Natural killer cell treated with Interleukin-12 subunit alpha and Interleukin-12 subunit beta and Interleukin-15 and Interleukin-18, amount 100 ng/mL, for 72 hours (primary cell): ENCODE measurements around the gene APC. TPM values are rescaled to one million over a fixed set of nuclear protein-coding genes. Genes with fewer than 3 reads are reported as not detected.
A peak's percentile ranks its signal among the peaks of the same experiment; 100 is the strongest.
"Not testable (repeated sequence)": the region's sequence is repeated elsewhere in the genome, so short reads cannot be mapped to it uniquely, and the experiment has no call there.

Source experiments
- ATAC-seq, 2 donors: fragments of 150-1000 bp; cut with Tn5 transposase in 1 of 2; sonication (Bioruptor Pico), chemical (Tn5 transposase) in 1 of 2; 2 replicates each; pipeline ENCODE4 v1.10.0; 2021
- DNase-seq: peaks from one replicate; pipeline ENCODE4 v3.0.0; 2022; ENCODE audit warnings: low spot score
- H3K27ac Mint-ChIP-seq, 2 donors: 1 replicate in 1 of 2; 2 replicates in 1 of 2; pipeline ENCODE4 v1.8.0; 2022; ENCODE audit warnings: mixed read lengths in 2 of 2, mild to moderate bottlenecking in 1 of 2, moderate library complexity in 1 of 2
- H3K27me3 Mint-ChIP-seq, 2 donors: 1 replicate in 1 of 2; 2 replicates in 1 of 2; pipeline ENCODE4 v1.8.0; 2022; ENCODE audit warnings: mixed read lengths in 2 of 2
- H3K36me3 Mint-ChIP-seq: one replicate; pipeline ENCODE4 v1.8.0; 2022; ENCODE audit warnings: mixed read lengths
- H3K4me1 Mint-ChIP-seq, 2 donors: 1 replicate in 1 of 2; 2 replicates in 1 of 2; pipeline ENCODE4 v1.8.0; 2022; ENCODE audit warnings: low read depth in 2 of 2, mixed read lengths in 2 of 2, mild to moderate bottlenecking in 1 of 2
- H3K4me3 Mint-ChIP-seq: one replicate; pipeline ENCODE4 v1.8.0; 2022; ENCODE audit warnings: mixed read lengths
- H3K9me3 Mint-ChIP-seq: 2 replicates; pipeline ENCODE4 v1.8.0; 2022; ENCODE audit warnings: mixed read lengths
- total RNA-seq, 2 donors: library from RNA; stranded (reverse); gene quantifications; one replicate each; pipeline ENCODE4 v1.2.3, GENCODE V29; 2022

Gene APC
- total RNA-seq, 2 donors from 2014 or later, result 31.8 to 38.5 TPM

DNA sequence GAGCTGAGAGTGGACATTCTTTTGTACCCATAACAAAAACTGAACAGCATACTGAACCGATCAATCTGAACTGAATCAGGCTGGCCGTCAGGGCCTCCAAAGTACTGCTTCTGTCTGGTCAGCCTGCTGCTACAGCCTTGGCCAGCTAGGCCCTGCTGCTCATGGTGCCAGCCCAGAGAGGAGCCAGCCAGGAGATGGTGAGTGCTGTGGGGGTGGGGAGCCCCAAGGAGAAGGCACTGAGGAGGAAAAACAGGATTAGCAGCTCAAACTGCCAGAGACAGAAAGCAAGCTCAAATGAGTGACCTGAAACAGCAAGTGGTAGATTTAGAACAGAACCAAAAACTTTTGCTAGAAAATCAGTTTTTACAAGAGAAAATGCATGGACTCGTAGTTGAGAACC lies 147.3 kb downstream of the APC start:
- DNase-seq, result no peak
- peaks cover 12% of the 10 kb centered on the region for H3K36me3 Mint-ChIP-seq
- H3K4me3 Mint-ChIP-seq, result no peak overlapping the region
- no peak for ATAC-seq
- H3K4me1 Mint-ChIP-seq, result peaks cover 14 to 27% of the 10 kb centered on the region in 2 donors
- H3K27me3 Mint-ChIP-seq, result no peaks in the 10 kb centered on the region
- H3K27ac Mint-ChIP-seq, result no peak overlapping the region
- no peaks in the 10 kb centered on the region for H3K9me3 Mint-ChIP-seq

DNA sequence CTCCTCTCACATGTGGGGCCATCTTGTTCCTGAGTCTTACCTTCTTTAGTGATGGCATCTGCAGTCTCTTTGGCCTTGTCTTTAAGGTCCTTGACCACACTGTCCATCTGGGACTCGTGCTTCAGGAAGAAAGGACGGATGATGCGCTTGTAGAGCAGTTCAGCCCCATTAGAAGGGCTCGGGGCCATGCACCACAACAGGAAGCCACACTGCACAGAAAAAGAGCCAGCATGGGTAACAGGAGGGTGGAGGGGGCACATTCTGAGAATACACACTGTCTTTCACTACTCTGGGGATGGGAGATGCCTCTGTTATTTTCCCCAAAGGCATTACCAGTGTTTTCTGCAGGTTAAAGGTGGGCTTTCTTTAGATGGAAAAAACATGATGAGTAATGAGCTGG lies 149.3 kb downstream of the APC start:
- peaks cover 20 to 28% of the 10 kb centered on the region in 2 donors for H3K4me1 Mint-ChIP-seq
- no peak for DNase-seq
- no peaks in the 10 kb centered on the region for H3K27me3 Mint-ChIP-seq
- peak overlapping the region; percentile 24 for H3K4me3 Mint-ChIP-seq
- H3K27ac Mint-ChIP-seq, result peak overlapping the region; percentile 42 to 62
- no peaks in the 10 kb centered on the region for H3K9me3 Mint-ChIP-seq
- peak in 1 of 2 donors; percentile 65 for ATAC-seq
- peaks cover 18% of the 10 kb centered on the region for H3K36me3 Mint-ChIP-seq

DNA sequence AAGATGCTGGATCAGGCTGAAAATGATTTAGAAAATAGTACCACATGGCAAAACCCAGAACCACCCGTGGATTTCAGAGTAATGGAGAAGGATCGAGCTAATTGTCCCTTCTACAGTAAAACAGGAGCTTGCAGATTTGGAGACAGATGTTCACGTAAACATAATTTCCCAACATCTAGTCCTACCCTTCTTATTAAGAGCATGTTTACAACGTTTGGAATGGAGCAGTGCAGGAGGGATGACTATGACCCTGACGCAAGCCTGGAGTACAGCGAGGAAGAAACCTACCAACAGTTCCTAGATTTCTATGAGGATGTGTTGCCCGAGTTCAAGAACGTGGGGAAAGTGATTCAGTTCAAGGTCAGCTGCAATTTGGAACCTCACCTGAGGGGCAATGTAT lies 154.4 kb downstream of the APC start:
- not testable (repeated sequence) for H3K27me3 Mint-ChIP-seq, H3K9me3 Mint-ChIP-seq, H3K4me3 Mint-ChIP-seq, ATAC-seq, DNase-seq
- peaks cover 28 to 35% of the 10 kb centered on the region in 2 donors for H3K4me1 Mint-ChIP-seq
- H3K27ac Mint-ChIP-seq, result peak overlapping the region in 1 of 2 donors; percentile 6
- peaks cover 24% of the 10 kb centered on the region for H3K36me3 Mint-ChIP-seq

DNA sequence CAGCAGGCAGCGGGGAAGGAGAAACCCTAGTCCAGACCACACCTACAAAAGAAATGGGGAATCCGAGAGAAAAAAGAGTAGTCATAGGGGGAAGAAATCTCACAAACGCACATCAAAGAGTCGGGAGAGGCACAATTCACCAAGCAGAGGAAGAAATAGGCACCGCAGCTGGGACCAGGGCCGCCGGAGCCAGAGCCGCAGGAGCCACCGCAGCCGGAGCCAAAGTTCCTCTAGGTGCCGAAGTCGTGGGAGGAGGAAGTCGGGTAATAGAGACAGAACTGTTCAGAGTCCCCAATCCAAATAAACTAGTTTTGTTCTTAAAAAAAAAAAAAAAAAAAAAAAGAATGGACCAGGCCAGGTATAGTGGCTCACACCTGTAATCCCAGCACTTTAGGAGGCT lies 155.1 kb downstream of the APC start:
- ATAC-seq (no peak), DNase-seq (no peak)
- Mint-ChIP-seq H3K4me1 (peaks cover 27 to 28% of the 10 kb centered on the region in 2 donors), H3K4me3 (no peak overlapping the region), H3K9me3 (no peaks in the 10 kb centered on the region), H3K27ac (no peak overlapping the region), H3K36me3 (peaks cover 24% of the 10 kb centered on the region), H3K27me3 (no peaks in the 10 kb centered on the region)

DNA sequence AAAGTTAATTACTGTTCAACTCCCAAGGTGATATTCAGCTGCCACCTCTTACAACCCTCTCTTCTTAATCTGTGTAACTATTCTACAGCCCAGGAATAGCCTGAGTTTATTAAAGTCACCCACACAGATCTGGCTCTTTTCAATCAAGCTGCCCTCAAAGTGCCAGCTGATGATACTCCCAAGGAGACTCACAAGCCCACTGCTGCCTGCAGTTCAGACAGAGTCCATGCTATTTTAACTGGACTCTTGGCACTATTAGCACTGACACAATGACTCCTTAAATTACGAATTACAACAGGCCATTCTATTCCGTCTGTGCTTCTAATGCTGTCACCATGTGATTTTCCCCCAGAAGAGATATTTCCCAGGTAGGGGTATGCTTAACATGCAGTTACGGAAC lies 158.0 kb downstream of the APC start:
- Mint-ChIP-seq H3K27me3 (no peaks in the 10 kb centered on the region), H3K4me3 (no peak overlapping the region), H3K4me1 (peaks cover 22 to 25% of the 10 kb centered on the region in 2 donors), H3K27ac (no peak overlapping the region), H3K9me3 (no peaks in the 10 kb centered on the region), H3K36me3 (peaks cover 20% of the 10 kb centered on the region)
- DNase-seq, result no peak
- ATAC-seq, result no peak

Other genes starting within 250 kb of the APC start
- gene SRP19, start 123.4 kb downstream of the APC start, total RNA-seq, result 10 to 100 TPM; 62.4 to 70.7 TPM
- 100 to 1,000 TPM; 102 to 113 TPM for gene REEP5, start 184.3 kb downstream of the APC start, total RNA-seq
- 10 to 100 TPM; 76.9 to 95.1 TPM for gene DCP2, start 238.9 kb downstream of the APC start, total RNA-seq